ENCODE measurements around the gene KRT1.

- TF ChIP-seq CTCF (IDR thresholded peaks at IDR 0.05) (no peak), POLR2AphosphoS5 (IDR thresholded peaks at IDR 0.05) (no peak)
Measured at GRCh38 chr12:52683575-52684300, 3.5 kb upstream of the KRT1 start.
